Fibroblast of lung (primary cell): ENCODE results near the gene TMEM97. TPM values are rescaled to one million over a fixed set of nuclear protein-coding genes. Genes with fewer than 3 reads are reported as not detected.
"Not testable (repeated sequence)": the region's sequence is repeated elsewhere in the genome, so short reads cannot be mapped to it uniquely, and the experiment has no call there.

ENCODE experiments used
- DNase-seq, 2 donors: peaks; one replicate each; pipeline versions ENCODE4 v3.0.0 to v3.0.0-alpha.2; 2010; ENCODE audit warnings: low read depth in 2 of 2
- H2AFZ ChIP-seq: 2 replicates; pipeline ENCODE4 v1.5.1; 2012; ENCODE audit warnings: low read length, control low read depth, inconsistent platforms
- H3K27ac ChIP-seq: 2 replicates; pipeline ENCODE4 v1.5.1; 2011; ENCODE audit warnings: low read length, control low read depth; ENCODE audit not compliant: insufficient read depth
- H3K27me3 ChIP-seq: 2 replicates; pipeline ENCODE4 v1.5.1; 2011; ENCODE audit warnings: mild to moderate bottlenecking, low read length; ENCODE audit not compliant: control insufficient read depth, insufficient read depth
- H3K36me3 ChIP-seq: 2 replicates; pipeline ENCODE4 v1.5.1; 2011; ENCODE audit warnings: low read length; ENCODE audit not compliant: control insufficient read depth, insufficient read depth
- H3K4me1 ChIP-seq: 2 replicates; pipeline ENCODE4 v1.5.1; 2011; ENCODE audit warnings: low read length; ENCODE audit not compliant: control insufficient read depth, insufficient read depth; ENCODE audit errors: extremely low read depth
- H3K4me2 ChIP-seq: 2 replicates; pipeline ENCODE4 v1.5.1; 2011; ENCODE audit warnings: low read length, control low read depth; ENCODE audit not compliant: insufficient read depth; ENCODE audit errors: extremely low read depth
- H3K4me3 ChIP-seq, 4 experiments: fragments of 200-600 bp in 1 of 4; sonication (generic) in 1 of 4; replicated peaks in 1 of 4; 2 replicates each; pipeline ENCODE4 v1.5.1; 2011 to 2016; ENCODE audit warnings: low read length in 4 of 4, low read depth in 3 of 4, mild to moderate bottlenecking in 3 of 4, control low read depth in 2 of 4, inconsistent platforms in 1 of 4, mixed read lengths in 1 of 4; ENCODE audit not compliant: insufficient read depth in 1 of 4; ENCODE audit errors: control extremely low read depth in 1 of 4
- H3K79me2 ChIP-seq: 2 replicates; pipeline ENCODE4 v1.5.1; 2012; ENCODE audit warnings: mild to moderate bottlenecking, low read length, inconsistent platforms; ENCODE audit not compliant: control insufficient read depth, insufficient read depth
- H3K9ac ChIP-seq: 2 replicates; pipeline ENCODE4 v1.5.1; 2011; ENCODE audit warnings: mild to moderate bottlenecking, low read length, control low read depth; ENCODE audit not compliant: insufficient read depth
- H3K9me3 ChIP-seq: 2 replicates; pipeline ENCODE4 v1.5.1; 2012; ENCODE audit warnings: low read depth, low read length; ENCODE audit not compliant: control insufficient read depth, insufficient read depth
- H4K20me1 ChIP-seq: 2 replicates; pipeline ENCODE4 v1.5.1; 2011; ENCODE audit warnings: low read length; ENCODE audit not compliant: control insufficient read depth, insufficient read depth; ENCODE audit errors: extremely low read depth
- CTCF ChIP-seq, 2 donors: IDR thresholded peaks in 1 of 2; conservative IDR thresholded peaks in 1 of 2; 1 replicate in 1 of 2; 2 replicates in 1 of 2; pipeline ENCODE4 v1.5.1; 2011 to 2012; ENCODE audit warnings: low read length in 2 of 2, control low read depth in 1 of 2, inconsistent platforms in 1 of 2, low read depth in 1 of 2, mild to moderate bottlenecking in 1 of 2
- EZH2 ChIP-seq: IDR thresholded peaks from 2 replicates; pipeline ENCODE4 v1.5.1; 2012; ENCODE audit warnings: low read length, control low read depth, mild to moderate bottlenecking; ENCODE audit errors: missing control alignments
- polyA plus RNA-seq, 2 donors: library from polyadenylated mRNA; depleted of rRNA in 1 of 2; stranded (reverse) in 1 of 2; unstranded in 1 of 2; fragments of >200 nt; gene quantifications; 2 replicates each; pipeline ENCODE4 v1.2.1, GENCODE V29; 2011 to 2012; ENCODE audit warnings: missing spikeins in 1 of 2
- total RNA-seq: library from RNA; depleted of rRNA; stranded (reverse); fragments of >200 nt; gene quantifications from 2 replicates; pipeline ENCODE4 v1.2.1, GENCODE V29; 2014

The TMEM97 gene
- total and polyA plus RNA-seq, 2 donors (not counting 1 experiment from before 2014, with no cell fraction given), result 34.4 to 43.6 TPM

DNA sequence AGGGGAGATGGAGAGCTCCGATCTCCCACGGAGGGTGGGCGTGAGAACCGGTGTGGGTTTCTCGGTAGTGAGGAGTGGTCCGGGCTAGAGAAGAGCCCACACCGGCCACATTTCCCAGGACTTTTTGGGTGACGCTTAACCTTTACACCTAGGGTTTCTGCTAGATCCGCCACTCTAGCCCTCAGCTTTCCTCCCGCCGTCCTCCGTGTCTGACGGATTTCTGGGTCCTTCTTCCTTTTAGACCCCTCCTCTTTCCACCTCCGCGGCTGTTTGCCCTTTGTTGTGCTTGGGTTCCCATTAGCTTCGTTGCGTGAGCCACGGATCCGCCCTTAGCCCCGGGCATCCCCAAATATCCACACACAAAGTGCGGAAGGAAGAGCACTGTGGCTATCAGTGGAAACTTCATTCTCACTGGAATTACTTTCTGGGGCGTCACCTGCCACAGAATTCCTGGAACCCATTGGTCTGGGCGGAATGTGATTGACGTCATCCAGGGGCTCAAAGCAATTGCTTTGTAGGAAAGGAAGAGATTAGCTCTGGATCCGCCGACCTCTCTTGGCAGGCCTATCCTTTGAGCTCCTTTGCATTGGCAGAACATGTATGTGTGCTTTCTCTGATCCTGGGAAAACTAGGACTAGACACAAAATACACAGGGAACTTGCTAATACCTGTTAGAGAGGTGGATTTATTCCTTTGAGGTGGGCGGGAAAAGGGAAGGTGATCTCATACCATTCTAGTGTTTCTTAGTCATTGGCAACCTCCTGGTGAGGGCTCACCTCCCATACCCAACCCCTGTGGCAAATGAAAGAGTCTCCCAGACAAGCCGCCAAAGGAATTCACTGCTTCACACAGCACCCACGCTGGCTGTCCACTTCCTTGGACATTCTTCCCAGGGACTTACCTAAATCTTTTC, 17.2 kb downstream of the TMEM97 start:
- H2AFZ ChIP-seq, result peak overlapping the region; percentile 60
- H3K9ac ChIP-seq, result peak overlapping the region; percentile 95
- H3K27me3 ChIP-seq, result no peaks in the 10 kb centered on the region
- H3K4me2 ChIP-seq, result peak overlapping the region; percentile 89
- H4K20me1 ChIP-seq, result no peaks in the 10 kb centered on the region
- H3K79me2 ChIP-seq, result peaks cover 50% of the 10 kb centered on the region
- peak overlapping the region; percentile 85 to 99 (median 96) for H3K4me3 ChIP-seq
- peaks cover 17% of the 10 kb centered on the region for H3K4me1 ChIP-seq
- H3K36me3 ChIP-seq, result peaks cover 10% of the 10 kb centered on the region
- H3K9me3 ChIP-seq, result no peaks in the 10 kb centered on the region
- TF ChIP-seq CTCF (conservative IDR thresholded peaks at IDR 0.05 in 1 of 2, IDR thresholded peaks at IDR 0.05 in 1 of 2; ENCODE audit: low read depth in 1 of 2, low read length in 2 of 2), result no peak
- peak overlapping the region; percentile 99 for H3K27ac ChIP-seq
- peak; percentile 71 to 96 for DNase-seq

- Histone ChIP-seq H2AFZ (no peak overlapping the region), H4K20me1 (no peaks in the 10 kb centered on the region), H3K4me3 (peak overlapping the region in 1 of 4 experiments; percentile 10), H3K4me2 (peak overlapping the region; percentile 61), H3K27ac (peak overlapping the region; percentile 33), H3K9ac (no peak overlapping the region), H3K4me1 (peaks cover 17% of the 10 kb centered on the region), H3K27me3 (no peaks in the 10 kb centered on the region), H3K9me3 (no peaks in the 10 kb centered on the region), H3K79me2 (peaks cover 46% of the 10 kb centered on the region), H3K36me3 (peaks cover 18% of the 10 kb centered on the region)
- DNase-seq, result peak; percentile 52 to 89
- TF ChIP-seq CTCF (conservative IDR thresholded peaks at IDR 0.05 in 1 of 2, IDR thresholded peaks at IDR 0.05 in 1 of 2; ENCODE audit: low read depth in 1 of 2, low read length in 2 of 2) (no peak), EZH2 (no peak)
Observed at GRCh38 chr17:28338056-28338768, 19.2 kb downstream of the TMEM97 start.

- H3K4me3 ChIP-seq, H4K20me1 ChIP-seq, H3K9me3 ChIP-seq, DNase-seq, H3K27me3 ChIP-seq, H3K9ac ChIP-seq, H2AFZ ChIP-seq: not testable (repeated sequence)
- peaks cover 44% of the 10 kb centered on the region for H3K79me2 ChIP-seq
- peak overlapping the region; percentile 33 for H3K27ac ChIP-seq
- H3K36me3 ChIP-seq, result peaks cover 23% of the 10 kb centered on the region
- H3K4me1 ChIP-seq, result peaks cover 17% of the 10 kb centered on the region
- peak overlapping the region; percentile 3 for H3K4me2 ChIP-seq
Observed at GRCh38 chr17:28338769-28339212, 19.8 kb downstream of the TMEM97 start.
